HEK293 (cell line): ENCODE measurements around the gene ENO4.

Experiments
- BCL11B ChIP-seq: fragments of 450-650 bp; formaldehyde crosslinking; IDR thresholded peaks from 2 replicates; pipeline ENCODE4 v1.5.1; 2016; ENCODE audit warnings: low read depth, missing biosample characterization, missing genetic modification characterization
- CTCF ChIP-seq: fragments of 450-650 bp; formaldehyde crosslinking; IDR thresholded peaks from 2 replicates; pipeline ENCODE4 v1.5.1; 2016; ENCODE audit warnings: missing biosample characterization, missing genetic modification characterization
- GFI1B ChIP-seq: fragments of 450-650 bp; formaldehyde crosslinking; IDR thresholded peaks from 2 replicates; pipeline ENCODE4 v1.5.1; 2016; ENCODE audit warnings: missing biosample characterization, missing genetic modification characterization
- IKZF3 ChIP-seq: fragments of 450-650 bp; IDR thresholded peaks from 2 replicates; pipeline ENCODE4 v1.5.0; 2018; ENCODE audit warnings: missing biosample characterization, mild to moderate bottlenecking, missing genetic modification characterization, moderate library complexity
- INSM2 ChIP-seq: fragments of 450-650 bp; formaldehyde crosslinking; IDR thresholded peaks from 2 replicates; pipeline ENCODE4 v1.5.1; 2016; ENCODE audit warnings: missing biosample characterization, missing genetic modification characterization
- KLF17 ChIP-seq: fragments of 450-650 bp; formaldehyde crosslinking; IDR thresholded peaks from 2 replicates; pipeline ENCODE4 v1.5.1; 2016; ENCODE audit warnings: missing biosample characterization, missing genetic modification characterization
- KLF7 ChIP-seq: fragments of 450-650 bp; formaldehyde crosslinking; IDR thresholded peaks from 2 replicates; pipeline ENCODE4 v1.5.1; 2016; ENCODE audit warnings: missing biosample characterization, missing genetic modification characterization, borderline replicate concordance
- KLF8 ChIP-seq: fragments of 450-650 bp; formaldehyde crosslinking; IDR thresholded peaks from 2 replicates; pipeline ENCODE4 v1.5.1; 2016; ENCODE audit warnings: missing biosample characterization, missing genetic modification characterization
- MYNN ChIP-seq: fragments of 450-650 bp; formaldehyde crosslinking; IDR thresholded peaks from 2 replicates; pipeline ENCODE4 v1.5.1; 2016; ENCODE audit warnings: missing biosample characterization, missing genetic modification characterization, borderline replicate concordance
- PRDM4 ChIP-seq: fragments of 450-650 bp; formaldehyde crosslinking; IDR thresholded peaks from 2 replicates; pipeline ENCODE4 v1.5.1; 2017; ENCODE audit warnings: missing biosample characterization, missing genetic modification characterization
- RBAK ChIP-seq: fragments of 450-650 bp; formaldehyde crosslinking; IDR thresholded peaks from 2 replicates; pipeline ENCODE4 v1.5.1; 2016; ENCODE audit warnings: missing biosample characterization, missing genetic modification characterization
- SP2 ChIP-seq: fragments of 450-650 bp; formaldehyde crosslinking; IDR thresholded peaks from 2 replicates; pipeline ENCODE4 v1.5.1; 2016; ENCODE audit warnings: missing biosample characterization, missing genetic modification characterization
- SP7 ChIP-seq: fragments of 450-650 bp; formaldehyde crosslinking; IDR thresholded peaks from 2 replicates; pipeline ENCODE4 v1.5.1; 2016; ENCODE audit warnings: missing biosample characterization, missing genetic modification characterization
- ZBTB8A ChIP-seq: fragments of 450-650 bp; formaldehyde crosslinking; IDR thresholded peaks from 2 replicates; pipeline ENCODE4 v1.5.1; 2016; ENCODE audit warnings: missing biosample characterization, missing genetic modification characterization
- ZNF132 ChIP-seq: fragments of 450-650 bp; formaldehyde crosslinking; IDR thresholded peaks from 2 replicates; pipeline ENCODE4 v1.5.1; 2017; ENCODE audit warnings: missing biosample characterization, missing genetic modification characterization, borderline replicate concordance
- ZNF140 ChIP-seq: fragments of 450-650 bp; formaldehyde crosslinking; IDR thresholded peaks from 2 replicates; pipeline ENCODE4 v1.5.1; 2016; ENCODE audit warnings: missing biosample characterization, missing genetic modification characterization
- ZNF155 ChIP-seq: fragments of 450-650 bp; formaldehyde crosslinking; IDR thresholded peaks from 2 replicates; pipeline ENCODE4 v1.5.1; 2016; ENCODE audit warnings: missing biosample characterization, missing genetic modification characterization
- ZNF174 ChIP-seq: fragments of 450-650 bp; formaldehyde crosslinking; IDR thresholded peaks from 2 replicates; pipeline ENCODE4 v1.5.0; 2017; ENCODE audit warnings: missing biosample characterization, mild to moderate bottlenecking, missing genetic modification characterization
- ZNF175 ChIP-seq: fragments of 450-650 bp; formaldehyde crosslinking; IDR thresholded peaks from 2 replicates; pipeline ENCODE4 v1.5.1; 2016; ENCODE audit warnings: missing biosample characterization, missing genetic modification characterization
- ZNF24 ChIP-seq: fragments of 450-650 bp; formaldehyde crosslinking; IDR thresholded peaks from 2 replicates; pipeline ENCODE4 v1.5.1; 2016; ENCODE audit warnings: missing biosample characterization, missing genetic modification characterization
- ZNF274 ChIP-seq, 2 experiments: fragments of 200-500 bp in 1 of 2; fragments of 450-650 bp in 1 of 2; sonication (Bioruptor generic) in 1 of 2; formaldehyde crosslinking in 1 of 2; IDR thresholded peaks; 2 replicates each; pipeline versions ENCODE4 v1.5.1 to v1.6.1; 2014 to 2016; ENCODE audit warnings: borderline replicate concordance in 1 of 2, inconsistent platforms in 1 of 2, low read length in 1 of 2, missing biosample characterization in 1 of 2, missing genetic modification characterization in 1 of 2
- ZNF280C ChIP-seq: fragments of 450-650 bp; formaldehyde crosslinking; IDR thresholded peaks from 2 replicates; pipeline ENCODE4 v1.5.1; 2016; ENCODE audit warnings: missing biosample characterization, missing genetic modification characterization
- ZNF350 ChIP-seq: fragments of 450-650 bp; formaldehyde crosslinking; IDR thresholded peaks from 2 replicates; pipeline ENCODE4 v1.5.0; 2017; ENCODE audit warnings: missing biosample characterization, mild to moderate bottlenecking, missing genetic modification characterization
- ZNF37A ChIP-seq: fragments of 450-650 bp; IDR thresholded peaks from 2 replicates; pipeline ENCODE4 v1.5.1; 2018; ENCODE audit warnings: missing biosample characterization, missing genetic modification characterization
- ZNF48 ChIP-seq: fragments of 450-650 bp; formaldehyde crosslinking; IDR thresholded peaks from 2 replicates; pipeline ENCODE4 v1.5.1; 2016; ENCODE audit warnings: missing biosample characterization, missing genetic modification characterization
- ZNF510 ChIP-seq: fragments of 450-650 bp; formaldehyde crosslinking; IDR thresholded peaks from 2 replicates; pipeline ENCODE4 v1.5.1; 2018; ENCODE audit warnings: mild to moderate bottlenecking, missing genetic modification characterization, missing biosample characterization; ENCODE audit not compliant: insufficient replicate concordance
- ZNF558 ChIP-seq: fragments of 450-650 bp; formaldehyde crosslinking; IDR thresholded peaks from 2 replicates; pipeline ENCODE4 v1.5.1; 2016; ENCODE audit warnings: missing biosample characterization, missing genetic modification characterization
- ZNF561 ChIP-seq: fragments of 450-650 bp; IDR thresholded peaks from 2 replicates; pipeline ENCODE4 v1.5.1; 2018; ENCODE audit warnings: missing biosample characterization, missing genetic modification characterization, borderline replicate concordance
- ZNF629 ChIP-seq: fragments of 450-650 bp; formaldehyde crosslinking; IDR thresholded peaks from 2 replicates; pipeline ENCODE4 v1.5.1; 2017; ENCODE audit warnings: missing biosample characterization, missing genetic modification characterization
- ZNF776 ChIP-seq: fragments of 450-650 bp; formaldehyde crosslinking; IDR thresholded peaks from 2 replicates; pipeline ENCODE4 v1.5.0; 2017; ENCODE audit warnings: missing biosample characterization, missing genetic modification characterization, borderline replicate concordance
- ZNF792 ChIP-seq: fragments of 450-650 bp; formaldehyde crosslinking; IDR thresholded peaks from 2 replicates; pipeline ENCODE4 v1.5.1; 2016; ENCODE audit warnings: missing biosample characterization, missing genetic modification characterization
- ZNF837 ChIP-seq: fragments of 450-650 bp; formaldehyde crosslinking; IDR thresholded peaks from 2 replicates; pipeline ENCODE4 v1.5.1; 2016; ENCODE audit warnings: missing biosample characterization, missing genetic modification characterization
- ZSCAN30 ChIP-seq: fragments of 450-650 bp; IDR thresholded peaks from 2 replicates; pipeline ENCODE4 v1.5.1; 2018; ENCODE audit warnings: missing biosample characterization, mild to moderate bottlenecking, missing genetic modification characterization, moderate library complexity

The ENO4 gene

GRCh38 chr10:116891208-116891607 lies 41.9 kb downstream of the ENO4 start (continued):
- TF ChIP-seq KLF8 (tag by site-specific recombination) (peak; percentile 25; the same call in 1 of the 2 replicates), ZNF510 (tag by site-specific recombination) (no peak), ZNF24 (no peak), CTCF (tag by site-specific recombination) (no peak), BCL11B (tag by site-specific recombination) (no peak), ZNF37A (tag by site-specific recombination) (no peak), ZNF274 (IDR thresholded peaks at IDR 0.05; ENCODE audit: low read length) (no peak), ZNF274 (tag by site-specific recombination; IDR thresholded peaks at IDR 0.05; ENCODE audit: borderline replicate concordance) (no peak), SP2 (no peak), ZBTB8A (tag by site-specific recombination) (no peak), ZNF776 (tag by site-specific recombination) (no peak), GFI1B (peak; percentile 97), KLF7 (no peak), ZNF629 (peak; percentile 51), ZNF558 (no peak), ZNF140 (tag by site-specific recombination) (no peak), ZNF792 (tag by site-specific recombination) (no peak), ZNF48 (tag by site-specific recombination) (no peak), ZSCAN30 (tag by site-specific recombination) (peak; percentile 49; the same call in 1 of the 2 replicates), IKZF3 (no peak), ZNF837 (tag by site-specific recombination) (no peak), PRDM4 (tag by site-specific recombination) (peak; percentile 26; the same call in 1 of the 2 replicates), RBAK (tag by site-specific recombination) (no peak), ZNF175 (tag by site-specific recombination) (no peak), ZNF350 (tag by site-specific recombination) (no peak), ZNF280C (tag by site-specific recombination) (no peak), ZNF174 (tag by site-specific recombination) (no peak), KLF17 (no peak), ZNF155 (tag by site-specific recombination) (no peak), SP7 (tag by site-specific recombination) (peak; percentile 70), ZNF132 (no peak), INSM2 (peak; percentile 31; the same call in 1 of the 2 replicates), ZNF561 (tag by site-specific recombination) (0 out of 2 replicates have a peak, but pooled peaks have one; percentile 23), MYNN (tag by site-specific recombination) (no peak)
